ENCODE data around the gene KIAA0232.

The KIAA0232 gene

DNA sequence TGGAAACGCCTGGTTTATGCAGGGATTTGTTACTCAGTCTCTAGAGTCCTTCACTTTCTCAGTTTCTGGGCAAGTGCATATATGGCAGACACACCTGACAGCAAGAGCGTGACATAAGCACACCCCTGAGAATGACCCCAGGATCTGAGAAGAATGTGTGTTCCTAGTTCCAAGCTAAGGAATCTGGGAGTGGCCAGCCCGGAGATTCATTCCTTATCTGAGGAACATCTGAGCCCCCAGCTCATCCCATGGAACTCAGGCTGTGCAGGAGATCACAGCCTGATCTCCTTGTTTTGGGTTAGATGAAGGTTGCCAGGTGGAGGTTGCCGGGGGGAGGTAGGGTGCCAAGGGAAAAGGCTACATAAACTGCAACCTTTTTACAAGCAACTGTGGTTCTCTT is 23.8 kb upstream of the KIAA0232 start:
- DNase-seq = no peak

DNA sequence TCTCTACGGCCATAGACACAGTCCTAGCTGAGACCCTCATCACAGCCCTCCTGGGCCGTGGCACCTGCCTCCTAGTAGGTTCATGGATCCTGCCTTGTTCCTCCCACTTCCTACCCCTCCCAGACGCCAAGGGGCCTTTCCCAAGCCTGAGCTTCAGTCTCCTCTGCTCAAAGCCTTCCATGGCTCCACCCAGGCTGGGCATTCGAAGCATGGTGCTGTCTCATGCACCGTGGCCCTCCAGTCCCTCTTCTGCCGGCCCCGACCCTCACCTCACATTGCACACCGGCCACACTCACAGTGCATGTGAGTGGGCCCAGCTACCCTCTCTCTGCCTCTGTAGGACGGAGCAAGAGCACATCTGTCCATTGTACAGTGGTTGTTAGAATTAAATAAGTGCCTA is 21.7 kb upstream of the KIAA0232 start:
- no peak for DNase-seq

DNA sequence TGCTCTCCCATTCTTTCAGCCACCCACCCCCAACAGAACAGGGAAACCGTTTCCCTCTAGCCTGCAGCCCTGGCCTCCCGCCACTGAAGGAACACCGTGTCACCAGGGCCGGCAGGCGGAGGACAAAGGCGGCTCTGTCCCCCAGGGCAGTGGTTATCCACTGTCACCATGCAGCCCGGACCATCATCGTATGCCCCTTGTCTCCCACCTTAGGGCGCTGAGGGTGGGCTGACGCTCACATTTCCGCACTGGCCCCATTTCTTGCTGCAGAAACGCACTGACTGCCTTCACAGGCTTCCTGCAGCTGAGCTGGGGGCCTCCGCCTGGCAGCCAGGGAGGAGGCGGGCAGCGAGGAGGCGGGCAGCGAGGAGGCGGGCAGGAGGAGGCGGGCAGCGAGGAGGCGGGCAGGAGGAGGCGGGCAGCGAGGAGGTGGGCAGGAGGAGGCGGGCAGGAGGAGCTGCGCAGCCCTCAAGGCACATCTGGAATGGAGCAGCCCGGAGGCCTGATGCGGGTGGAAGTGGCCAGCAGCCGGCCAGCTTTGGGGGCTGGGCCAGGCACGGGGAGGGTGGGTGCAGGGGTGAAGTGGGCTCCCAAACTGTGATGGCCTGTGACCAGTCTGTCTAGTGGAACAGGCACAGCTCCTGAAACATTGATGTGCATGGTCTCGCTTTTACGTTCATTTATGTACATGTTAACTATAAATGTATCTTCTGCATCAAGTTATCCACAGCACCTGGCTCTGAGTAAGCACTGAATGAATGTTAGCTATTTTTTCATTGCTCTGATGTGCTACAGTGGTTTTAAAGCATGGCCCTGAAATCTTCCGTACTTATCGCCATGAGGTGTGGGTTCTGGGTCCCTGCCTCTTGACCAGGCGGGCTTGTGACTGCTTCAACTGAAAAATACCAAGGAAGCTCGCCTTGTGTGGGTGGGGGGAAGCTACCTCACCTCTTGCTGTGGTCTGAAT is 20.6 kb upstream of the KIAA0232 start:
- no peak for DNase-seq

DNA sequence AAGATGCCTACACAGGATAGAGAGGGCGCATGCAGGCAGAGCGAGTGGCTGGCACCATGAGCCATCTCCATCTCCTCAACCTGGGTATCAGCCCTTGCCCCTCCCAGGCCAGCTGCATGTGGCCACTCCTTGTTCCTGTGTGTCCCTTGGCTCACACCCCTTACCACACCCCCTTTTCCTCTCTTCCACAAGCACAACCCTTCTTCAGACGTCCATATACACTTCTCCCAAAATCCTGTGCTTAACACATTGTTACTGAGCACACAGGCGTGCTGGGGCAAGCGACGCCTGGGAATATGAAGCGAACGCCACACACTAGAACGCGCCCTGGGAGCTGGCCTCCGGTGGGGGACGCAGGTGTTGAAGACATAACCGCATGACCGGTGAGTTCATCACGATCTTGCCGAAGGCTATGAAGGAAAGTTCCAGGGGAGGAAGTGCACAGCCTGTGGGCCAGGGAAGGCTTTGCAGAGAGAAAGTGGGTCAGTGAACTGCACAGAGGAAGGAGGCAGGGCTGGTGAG is 19.1 kb upstream of the KIAA0232 start:
- DNase-seq = no peak

DNA sequence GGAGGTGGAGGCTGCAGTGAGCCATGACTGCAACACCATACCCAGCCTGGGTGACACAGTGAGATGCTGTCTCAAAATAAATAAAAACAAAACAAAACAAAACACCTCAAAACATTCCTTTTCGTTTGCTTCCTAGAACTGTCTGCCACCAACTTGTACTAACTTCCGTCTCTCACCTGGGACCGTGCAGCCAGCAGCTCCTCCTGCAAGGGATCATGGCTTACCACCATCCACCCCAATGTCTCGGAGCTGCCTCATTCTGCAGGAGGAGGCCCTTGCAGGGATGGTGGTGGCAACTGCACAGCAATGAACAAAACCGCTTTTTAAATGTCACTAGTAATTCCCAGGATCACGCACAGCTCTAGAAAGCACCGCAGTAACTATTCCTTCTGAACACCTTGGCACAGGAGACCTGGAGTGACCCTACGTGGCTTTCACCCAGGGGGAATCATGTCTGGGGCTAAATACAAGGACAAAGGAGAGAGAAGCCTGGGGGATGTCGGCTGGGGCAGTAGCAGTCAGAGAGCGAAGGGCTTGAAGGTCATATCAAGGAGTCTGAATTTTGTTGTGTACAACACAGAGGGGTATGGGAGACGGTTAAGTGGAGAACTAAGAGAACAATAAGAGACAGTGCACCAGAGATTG is 17.4 kb upstream of the KIAA0232 start:
- no peak for DNase-seq

DNA sequence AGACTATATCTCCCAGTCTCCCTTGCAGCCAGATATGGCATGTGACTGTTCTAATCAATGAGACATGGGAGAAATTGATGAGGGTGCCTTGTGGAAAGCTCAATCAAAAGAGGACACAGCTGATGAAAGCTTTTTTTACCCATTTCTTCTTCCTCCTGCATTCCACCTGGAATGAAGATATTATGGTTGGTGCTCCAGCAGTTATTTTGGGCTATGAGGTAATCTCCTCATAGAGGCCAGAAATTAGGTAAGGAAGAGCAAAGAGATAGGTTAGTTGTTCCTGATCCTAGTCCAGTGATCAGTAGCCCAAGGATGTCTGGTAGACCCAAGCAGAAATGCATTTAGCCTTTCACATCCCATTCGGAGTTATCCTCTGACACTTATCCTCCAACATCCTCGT is 16.8 kb upstream of the KIAA0232 start:
- DNase-seq = no peak

DNA sequence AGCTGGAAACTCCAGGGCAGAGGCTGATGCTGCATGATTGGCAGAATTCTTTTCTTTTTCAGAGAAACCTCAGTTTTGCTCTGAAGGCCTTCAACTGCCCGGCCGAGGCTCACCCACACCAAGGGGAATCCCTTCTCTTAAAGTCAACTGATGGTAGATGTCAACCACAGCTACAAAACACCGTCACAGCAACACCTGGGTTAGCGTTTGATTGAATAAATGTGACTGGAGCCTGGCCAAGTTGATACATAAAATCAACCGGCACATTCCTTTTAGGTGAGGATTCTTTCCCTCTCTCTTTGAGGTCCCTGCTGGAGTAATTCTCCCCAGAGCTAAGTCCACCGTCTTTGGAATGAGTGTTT is 15.2 kb upstream of the KIAA0232 start:
- DNase-seq = no peak

DNA sequence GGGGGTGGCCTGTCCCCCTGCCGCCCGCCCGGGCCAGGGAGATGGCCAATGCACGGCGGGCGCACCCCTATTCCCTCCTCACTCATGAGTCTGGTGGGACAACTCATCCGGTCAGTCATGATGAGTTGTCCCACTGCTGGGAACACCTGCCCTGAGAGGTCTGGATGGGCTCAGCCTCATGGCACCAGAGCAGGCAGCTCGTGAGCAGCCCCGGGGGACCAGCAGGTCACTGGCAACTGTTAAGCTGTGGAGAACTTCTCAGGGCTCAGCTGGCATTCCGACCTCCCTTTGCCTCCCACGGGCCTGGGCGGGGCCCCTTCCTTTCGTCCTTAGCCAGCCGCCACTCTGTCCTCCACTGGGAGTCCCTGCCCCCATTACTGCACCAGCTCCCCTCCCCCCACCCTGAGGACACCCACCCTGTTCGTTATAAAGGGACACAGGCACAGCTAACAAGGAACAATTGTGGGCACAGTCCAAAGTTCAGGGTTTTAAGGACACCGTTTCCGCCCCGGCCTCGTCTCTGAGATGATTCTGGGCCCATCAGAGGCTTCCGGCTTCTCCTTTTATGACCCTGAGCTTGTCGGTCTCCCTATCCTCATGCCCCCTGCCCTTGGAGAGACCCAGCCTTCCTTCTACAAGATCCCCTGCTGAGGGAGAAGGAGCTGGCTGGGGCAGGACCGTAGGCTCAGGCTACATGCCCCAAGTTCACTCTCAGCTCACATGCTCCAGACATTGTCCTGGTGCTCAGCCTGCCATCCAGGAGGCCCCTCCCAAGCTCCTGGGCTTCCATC is 14.6 kb upstream of the KIAA0232 start:
- DNase-seq = no peak

DNA sequence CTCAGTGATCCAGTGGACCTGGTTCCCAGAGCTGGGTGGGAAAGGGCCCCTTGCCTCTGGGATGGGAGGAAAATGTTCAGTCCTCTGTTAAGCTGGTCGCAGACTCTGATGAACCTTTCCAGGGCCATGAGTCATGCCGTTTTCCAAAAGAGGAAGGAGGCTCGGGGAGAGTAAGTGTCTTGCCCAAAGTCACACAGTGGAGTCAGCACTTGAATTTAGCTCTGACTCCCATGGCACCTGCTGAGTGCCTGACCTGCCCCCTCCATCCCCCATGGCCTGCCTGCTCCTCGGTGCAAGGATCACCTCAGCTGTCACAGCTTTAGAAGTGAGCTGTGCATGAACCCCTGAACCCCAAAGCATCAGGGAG is 14.0 kb upstream of the KIAA0232 start:
- no peak for DNase-seq

DNA sequence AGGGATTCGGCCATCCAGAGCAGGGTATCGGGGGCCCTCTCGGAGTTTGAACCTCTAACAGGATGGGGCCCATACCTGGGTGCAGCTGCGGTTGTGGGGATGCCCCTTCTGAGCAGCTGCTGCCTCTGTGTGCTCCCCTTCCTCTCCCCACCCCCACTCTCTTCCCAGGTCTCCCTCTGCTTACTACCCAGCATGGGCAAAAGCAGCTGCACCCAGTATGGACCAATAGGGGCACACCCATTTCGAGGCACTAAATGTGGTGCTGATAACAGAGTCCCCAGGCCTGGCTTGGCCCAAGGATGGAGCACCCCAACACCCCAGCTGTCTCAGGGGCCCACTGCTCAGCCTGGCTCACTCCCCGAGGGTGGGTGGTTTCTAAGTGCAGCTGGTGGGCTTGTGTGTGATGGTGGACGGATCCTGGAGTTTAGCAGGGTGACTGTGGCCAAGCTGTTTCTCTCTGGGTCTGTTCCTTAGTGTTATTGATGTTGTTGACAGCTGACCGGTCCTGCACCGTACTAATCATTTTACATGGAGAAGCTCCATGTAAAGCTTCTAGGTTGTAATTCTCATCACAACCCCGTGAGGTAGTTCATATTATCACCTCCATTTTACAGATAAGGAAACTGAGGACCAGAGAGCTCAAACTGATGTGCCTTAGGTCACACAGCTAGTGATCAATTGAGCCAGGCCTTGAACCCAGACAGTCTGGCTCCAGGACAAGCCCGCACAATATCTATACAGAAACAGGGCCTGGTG is 13.1 kb upstream of the KIAA0232 start:
- no peak for DNase-seq

DNA sequence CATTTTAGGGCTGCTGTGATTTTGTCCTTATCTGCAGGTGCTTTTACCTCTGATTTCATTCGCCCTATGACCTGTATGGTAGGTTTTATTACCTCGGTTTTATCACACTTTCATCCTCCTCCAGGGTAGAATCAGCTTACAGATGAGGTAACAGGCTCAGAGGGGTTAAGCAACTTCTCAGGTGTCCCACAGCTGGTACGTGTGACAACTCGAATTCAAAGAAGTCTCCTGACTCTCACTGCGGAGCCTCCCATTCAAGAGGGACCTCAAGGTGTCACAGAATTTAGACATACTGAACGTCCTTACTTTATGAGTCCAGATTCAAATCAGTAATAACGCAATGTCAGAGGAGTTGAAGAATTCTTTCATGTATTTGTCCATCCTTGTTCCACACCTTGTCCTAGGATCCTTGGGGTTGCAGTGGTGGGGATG is 12.5 kb upstream of the KIAA0232 start:
- no peak for DNase-seq

DNA sequence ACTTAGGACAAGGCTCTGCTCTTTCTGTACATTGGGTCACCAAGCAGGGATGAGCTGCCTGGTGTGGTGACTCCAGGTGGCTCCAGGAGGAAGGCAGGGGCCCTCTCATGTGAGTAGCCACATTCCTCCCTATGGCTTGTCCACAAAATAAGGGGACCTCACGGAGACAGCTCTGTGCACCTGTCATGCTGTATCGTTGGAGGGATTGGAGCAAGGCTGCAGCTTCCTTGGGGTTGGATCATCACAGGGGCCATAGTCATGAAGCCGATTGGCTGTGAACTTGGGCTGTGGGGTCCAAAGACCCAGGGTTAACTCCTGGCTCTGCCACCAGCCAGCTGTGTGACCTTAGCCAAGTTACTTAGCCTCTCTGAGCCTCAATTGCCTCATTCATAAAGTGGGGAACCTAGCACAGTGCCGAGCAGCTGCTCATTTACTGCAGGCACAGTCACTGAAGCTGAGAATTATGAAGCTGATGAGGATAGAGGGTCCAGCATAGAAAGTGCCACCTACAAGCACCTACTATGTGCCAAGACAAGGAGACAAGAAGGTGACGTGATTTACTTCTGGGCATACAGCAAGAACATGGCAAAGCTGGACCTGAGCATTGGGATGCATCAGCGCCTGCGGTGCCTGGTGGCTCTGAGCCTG is 11.8 kb upstream of the KIAA0232 start:
- no peak for DNase-seq

DNA sequence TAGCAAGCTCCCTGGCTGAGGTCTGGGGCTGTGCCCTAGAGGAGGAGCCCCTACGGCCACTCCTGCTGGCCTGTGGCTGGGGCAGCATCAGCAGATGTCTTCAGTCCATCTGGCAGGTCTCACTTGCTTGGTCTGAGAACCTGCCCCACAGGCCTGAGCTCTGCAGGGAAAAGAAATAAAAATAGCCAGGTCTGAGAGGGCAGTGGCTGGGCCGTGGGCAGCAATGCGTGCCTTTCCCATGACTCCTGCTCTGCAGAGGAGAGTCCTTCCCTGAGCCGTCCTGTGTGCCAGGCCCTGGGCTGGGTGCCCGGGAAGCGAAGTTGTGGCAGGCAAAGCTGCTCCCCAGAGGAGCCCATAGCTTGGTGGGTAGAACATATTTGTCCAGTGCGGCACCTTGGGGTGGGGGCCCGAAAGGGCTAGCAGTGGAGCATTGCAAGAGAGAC is 11.3 kb upstream of the KIAA0232 start:
- no peak for DNase-seq

DNA sequence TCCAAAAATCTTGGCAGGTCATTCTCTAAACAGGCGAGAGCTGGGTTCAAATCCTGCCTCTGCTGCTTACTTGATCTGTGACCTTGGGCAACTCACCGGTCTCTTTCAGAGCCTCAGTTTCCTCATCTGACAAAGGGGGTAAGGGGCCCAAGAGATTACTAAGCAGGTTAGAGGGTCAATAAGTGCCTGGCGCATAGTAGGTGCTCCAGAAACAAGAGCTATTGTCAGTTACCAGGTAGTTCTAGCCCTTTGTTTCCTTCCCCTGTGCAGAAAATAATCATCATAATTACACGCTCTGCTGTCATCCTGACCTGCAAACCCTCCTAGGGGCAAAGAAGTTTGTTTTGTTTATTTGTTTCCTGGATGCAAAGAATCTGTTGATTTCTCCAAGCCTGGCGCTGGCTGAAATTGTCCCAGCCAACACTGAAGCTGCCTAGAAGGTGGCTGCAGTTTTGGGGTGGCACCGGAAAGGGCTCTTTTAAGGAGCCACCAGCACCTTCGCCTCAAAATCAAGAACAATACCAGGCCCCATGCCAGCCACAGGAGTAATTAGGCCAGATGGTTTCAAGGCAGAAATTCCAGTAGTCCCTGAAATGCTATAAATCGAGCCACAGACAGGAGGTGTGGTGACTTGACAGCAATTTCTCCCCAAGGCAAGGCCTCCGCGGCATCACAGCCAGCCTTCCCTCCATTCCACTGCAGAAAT is 10.2 kb upstream of the KIAA0232 start:
- DNase-seq = no peak

DNA sequence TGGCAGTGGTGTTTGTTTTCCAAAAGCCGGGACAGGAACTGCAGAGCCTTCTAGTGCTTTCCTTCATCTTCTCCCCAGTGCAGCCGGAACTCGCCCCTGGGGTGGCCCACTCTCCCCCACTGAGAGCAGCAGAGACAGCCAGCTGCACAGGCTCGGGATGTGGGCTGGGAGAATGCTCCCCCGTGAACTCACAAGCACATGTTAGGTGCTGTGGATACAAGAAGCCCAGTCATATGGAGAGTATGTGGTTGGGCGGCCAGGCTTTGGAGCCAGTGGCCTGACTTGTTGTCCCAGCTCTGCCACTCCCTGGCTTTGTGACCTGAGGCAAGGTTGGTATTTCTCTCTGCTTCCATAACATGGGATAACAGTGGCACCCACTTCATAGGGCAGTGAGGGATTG is 9.4 kb upstream of the KIAA0232 start:
- DNase-seq = no peak

DNA sequence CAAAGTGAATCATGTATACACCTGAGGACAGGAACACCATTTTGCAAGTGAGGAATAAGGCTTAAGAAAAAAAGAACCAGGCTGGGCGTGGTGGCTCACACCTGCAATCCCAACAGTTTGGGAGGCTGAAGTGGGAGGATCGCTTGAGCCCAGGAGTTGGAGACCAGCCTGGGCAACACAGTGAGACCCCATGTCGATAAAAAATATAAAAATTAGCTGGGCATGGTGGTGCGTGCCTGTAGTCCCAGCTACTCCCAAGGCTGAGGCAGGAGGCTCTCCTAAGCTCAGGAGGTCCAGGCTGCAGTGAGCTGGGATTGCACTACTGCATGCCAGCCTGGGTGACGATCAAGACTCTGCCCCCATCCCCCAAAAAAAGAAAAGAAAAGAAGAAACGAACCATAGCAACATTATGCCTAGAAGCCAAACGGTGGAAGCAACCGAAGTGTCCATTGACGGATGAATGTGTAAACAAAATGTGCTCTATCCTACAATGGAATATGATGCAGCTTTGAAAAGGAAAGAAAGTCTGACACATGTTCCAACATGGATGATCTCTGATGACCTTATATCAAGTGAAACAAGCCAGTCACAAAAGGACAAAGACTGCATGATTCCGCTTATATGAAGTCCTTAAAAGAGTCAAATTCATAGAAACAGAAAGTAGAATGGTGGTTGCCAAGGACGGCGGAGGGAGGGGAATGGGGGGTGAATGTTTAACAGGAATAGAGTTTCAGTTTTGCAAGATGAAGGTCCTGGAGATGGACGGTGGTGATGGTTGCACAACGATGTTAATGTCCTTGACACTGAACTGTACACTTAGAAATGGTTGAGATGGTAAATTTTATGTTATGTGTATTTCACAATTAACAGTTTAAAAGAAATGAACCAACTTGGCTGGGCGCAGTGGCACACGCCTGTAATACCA is 8.6 kb upstream of the KIAA0232 start:
- DNase-seq = no peak

DNA sequence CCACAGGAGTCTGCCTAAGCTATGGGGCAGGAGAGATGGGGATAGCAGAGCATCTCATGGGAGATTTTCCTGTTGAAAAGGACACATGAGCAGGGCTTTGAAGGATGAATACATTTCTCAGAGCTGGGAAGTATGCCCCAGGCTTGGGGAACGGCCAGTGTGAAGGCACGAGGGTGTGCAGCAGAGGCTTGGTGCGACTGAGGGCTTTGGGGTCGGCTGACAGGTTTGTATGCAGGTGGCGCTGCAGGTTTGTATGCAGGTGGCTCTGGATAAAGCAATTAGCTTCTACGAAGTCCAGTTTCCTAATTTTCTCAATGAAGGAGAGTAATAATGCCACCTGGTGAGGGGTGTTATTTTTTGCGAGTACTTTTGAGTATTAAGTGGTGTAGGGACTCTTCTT is 6.8 kb upstream of the KIAA0232 start:
- DNase-seq = no peak

DNA sequence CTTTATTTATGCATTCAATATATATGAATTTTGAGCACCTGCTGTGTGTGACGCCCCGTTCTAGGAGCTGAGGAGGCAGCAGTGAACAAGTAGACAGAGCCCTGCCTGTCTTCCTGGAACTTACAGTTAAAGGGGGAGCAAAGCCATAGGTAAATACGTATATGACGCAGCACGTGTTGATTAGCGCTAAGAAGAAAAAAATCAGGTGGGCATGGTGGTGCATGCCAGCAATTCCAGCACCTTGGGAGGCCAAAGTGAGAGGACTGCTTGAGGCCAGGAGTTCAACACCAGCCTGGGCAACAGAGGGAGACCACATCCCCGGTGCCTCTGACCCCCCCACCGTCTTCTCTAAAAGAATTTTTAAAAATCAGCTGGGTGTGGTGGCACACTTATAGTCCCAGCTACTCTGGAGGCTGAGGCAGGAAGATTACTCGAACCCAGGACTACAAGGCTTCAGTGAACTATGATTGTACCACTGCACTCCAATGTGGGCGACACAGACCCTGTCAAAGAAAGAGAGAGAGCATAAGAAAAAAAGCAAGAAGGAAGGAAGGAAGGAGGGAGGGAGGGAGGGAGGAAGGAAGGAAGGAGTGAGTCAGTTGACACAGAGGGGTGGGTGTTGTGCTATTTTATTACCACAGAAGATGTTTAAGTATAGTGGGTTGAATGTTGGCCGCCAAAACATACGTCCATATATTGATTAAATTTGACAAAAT is 5.4 kb upstream of the KIAA0232 start:
- no peak for DNase-seq

DNA sequence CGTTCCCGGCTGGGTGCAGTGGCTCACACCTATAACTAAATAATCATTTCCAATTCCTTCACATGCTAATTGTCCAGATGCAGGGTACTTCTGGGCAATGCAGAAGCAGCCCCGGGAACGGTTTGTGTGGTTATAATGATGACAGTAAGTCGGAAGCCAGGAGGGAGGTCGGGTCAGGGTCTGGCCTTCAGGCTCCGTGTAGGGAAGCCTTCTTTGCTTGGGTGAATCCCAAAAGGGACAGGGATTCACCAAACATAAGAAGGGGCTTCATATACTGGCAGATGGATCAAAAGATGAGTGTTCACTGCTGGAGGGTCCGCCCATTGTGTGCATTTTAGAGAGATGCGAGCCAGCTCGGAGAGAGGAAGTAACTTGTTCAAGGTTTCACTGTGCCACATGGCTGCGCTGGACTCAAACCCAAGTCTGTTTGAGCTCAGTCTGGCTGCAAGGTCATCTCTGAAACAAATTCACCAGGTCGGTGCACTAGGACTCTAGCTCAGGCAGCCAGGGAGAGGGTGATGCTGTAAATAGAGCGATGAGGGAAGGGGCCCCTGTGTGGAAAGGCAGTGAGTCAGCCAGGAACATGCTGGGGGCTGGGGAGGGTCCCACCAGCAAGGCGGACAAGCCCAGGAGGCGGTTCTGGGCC is 4.8 kb upstream of the KIAA0232 start:
- DNase-seq = no peak
